Neural progenitor cell (in vitro differentiated cells): ENCODE measurements around the gene ZRANB3. TPM values are rescaled to one million over a fixed set of nuclear protein-coding genes. Genes with fewer than 3 reads are reported as not detected.

Source experiments
- DNase-seq: peaks from one replicate; pipeline ENCODE4 v3.0.0-alpha.2; 2016; ENCODE audit warnings: low spot score
- H2AFZ ChIP-seq: fragments of 200-600 bp; sonication (generic); replicated peaks from 2 replicates; pipeline ENCODE4 v1.6.1; 2016; ENCODE audit warnings: antibody characterized with exemption
- H3F3A ChIP-seq: fragments of 200-600 bp; sonication (generic); 2 replicates; pipeline ENCODE4 v1.6.1; 2016; ENCODE audit warnings: antibody characterized with exemption, low read depth
- H3K27ac ChIP-seq: fragments of 200-600 bp; sonication (generic); 2 replicates; pipeline ENCODE4 v1.5.1; 2016; ENCODE audit warnings: mild to moderate bottlenecking
- H3K27me3 ChIP-seq: fragments of 200-600 bp; sonication (generic); 2 replicates; pipeline ENCODE4 v1.6.1; 2016; ENCODE audit warnings: mild to moderate bottlenecking, moderate library complexity
- H3K36me3 ChIP-seq: fragments of 200-600 bp; sonication (generic); 2 replicates; pipeline ENCODE4 v1.5.1; 2016
- H3K4me1 ChIP-seq: fragments of 200-600 bp; sonication (generic); 2 replicates; pipeline ENCODE4 v1.6.1; 2016; ENCODE audit warnings: mixed run types
- H3K4me2 ChIP-seq: fragments of 200-600 bp; sonication (generic); 2 replicates; pipeline ENCODE4 v1.6.1; 2016
- H3K4me3 ChIP-seq: fragments of 200-600 bp; sonication (generic); 2 replicates; pipeline ENCODE4 v1.5.1; 2016
- H3K79me2 ChIP-seq: fragments of 200-600 bp; sonication (generic); 2 replicates; pipeline ENCODE4 v1.6.1; 2016; ENCODE audit warnings: low read depth
- H3K9ac ChIP-seq: fragments of 200-600 bp; sonication (generic); 2 replicates; pipeline ENCODE4 v1.6.1; 2016
- H3K9me3 ChIP-seq: fragments of 200-600 bp; sonication (generic); 2 replicates; pipeline ENCODE4 v1.5.1; 2016; ENCODE audit warnings: low read depth
- H4K20me1 ChIP-seq: fragments of 200-600 bp; sonication (generic); 2 replicates; pipeline ENCODE4 v1.6.1; 2016; ENCODE audit warnings: low read depth
- H3K27ac Mint-ChIP-seq: 3 replicates; pipeline ENCODE4 v1.8.0; 2021; ENCODE audit warnings: mixed read lengths
- H3K27me3 Mint-ChIP-seq: 2 replicates; pipeline ENCODE4 v1.8.0; 2022; ENCODE audit warnings: low read depth, mild to moderate bottlenecking, inconsistent platforms, moderate library complexity, mixed read lengths; ENCODE audit not compliant: insufficient read depth
- H3K36me3 Mint-ChIP-seq: 3 replicates; pipeline ENCODE4 v1.8.0; 2021; ENCODE audit warnings: mixed read lengths
- H3K4me1 Mint-ChIP-seq: 3 replicates; pipeline ENCODE4 v1.8.0; 2021; ENCODE audit warnings: mixed read lengths
- H3K4me3 Mint-ChIP-seq: 3 replicates; pipeline ENCODE4 v1.8.0; 2021; ENCODE audit warnings: mild to moderate bottlenecking, moderate library complexity, mixed read lengths
- H3K9me3 Mint-ChIP-seq: 3 replicates; pipeline ENCODE4 v1.8.0; 2020; ENCODE audit warnings: mixed read lengths
- EZH2 ChIP-seq: fragments of 200-600 bp; sonication (generic); IDR thresholded peaks from 2 replicates; pipeline ENCODE4 v1.6.1; 2017; ENCODE audit warnings: antibody characterized with exemption, mild to moderate bottlenecking, moderate library complexity
- EZH2phosphoT487 ChIP-seq: fragments of 200-600 bp; sonication (generic); IDR thresholded peaks from 2 replicates; pipeline ENCODE4 v1.6.1; 2017; ENCODE audit warnings: antibody characterized with exemption
- total RNA-seq: library from RNA; depleted of rRNA; stranded (reverse); fragments of >200 nt; gene quantifications from 2 replicates; pipeline ENCODE4 v1.2.3, GENCODE V29; 2015; ENCODE audit warnings: low replicate concordance
- TF ChIP-seq, protein P1 (sequence below): fragments of 200-600 bp; sonication (generic); IDR thresholded peaks from 2 replicates; pipeline ENCODE4 v1.5.1; 2017; ENCODE audit warnings: antibody characterized with exemption, mild to moderate bottlenecking

ZRANB3 gene
- total RNA-seq, 1 donor from 2014 or later, result 35.9 TPM

DNA sequence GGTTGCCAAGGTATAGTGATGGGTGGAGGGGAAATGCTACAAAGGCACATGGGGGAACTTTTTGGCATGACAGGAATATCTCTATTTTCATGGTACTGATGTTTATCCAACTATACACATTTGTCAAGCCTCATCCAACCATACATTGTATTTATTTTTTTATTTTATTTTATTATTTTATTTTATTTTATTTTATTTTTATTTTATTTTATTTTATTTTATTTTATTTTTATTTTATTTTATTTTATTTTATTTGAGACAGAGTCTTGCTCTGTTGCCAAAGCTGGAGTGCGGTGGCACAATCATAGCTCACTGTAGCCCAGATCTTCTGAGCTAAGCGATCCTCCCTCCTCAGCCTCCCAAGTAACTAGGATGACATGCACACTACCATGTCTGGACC lies 219.1 kb downstream of the ZRANB3 start:
- Histone ChIP-seq H3K9me3 (no peaks in the 10 kb centered on the region), H3K4me1 (no peaks in the 10 kb centered on the region), H2AFZ (no peak overlapping the region), H3K79me2 (no peaks in the 10 kb centered on the region), H3K27ac (no peak overlapping the region), H3K27me3 (no peaks in the 10 kb centered on the region), H3K4me3 (no peak overlapping the region), H4K20me1 (no peaks in the 10 kb centered on the region), H3K9ac (no peak overlapping the region), H3K36me3 (no peaks in the 10 kb centered on the region), H3F3A (no peaks in the 10 kb centered on the region), H3K4me2 (no peak overlapping the region)
- H3K4me3 Mint-ChIP-seq, result no peak overlapping the region
- H3K4me1 Mint-ChIP-seq, result peaks cover 4% of the 10 kb centered on the region
- peaks cover 6% of the 10 kb centered on the region for H3K9me3 Mint-ChIP-seq
- TF ChIP-seq EZH2, result no peak
- peaks cover 4% of the 10 kb centered on the region for H3K27me3 Mint-ChIP-seq
- no peak for DNase-seq
- H3K36me3 Mint-ChIP-seq, result peaks cover 12% of the 10 kb centered on the region
- no peak overlapping the region for H3K27ac Mint-ChIP-seq

DNA sequence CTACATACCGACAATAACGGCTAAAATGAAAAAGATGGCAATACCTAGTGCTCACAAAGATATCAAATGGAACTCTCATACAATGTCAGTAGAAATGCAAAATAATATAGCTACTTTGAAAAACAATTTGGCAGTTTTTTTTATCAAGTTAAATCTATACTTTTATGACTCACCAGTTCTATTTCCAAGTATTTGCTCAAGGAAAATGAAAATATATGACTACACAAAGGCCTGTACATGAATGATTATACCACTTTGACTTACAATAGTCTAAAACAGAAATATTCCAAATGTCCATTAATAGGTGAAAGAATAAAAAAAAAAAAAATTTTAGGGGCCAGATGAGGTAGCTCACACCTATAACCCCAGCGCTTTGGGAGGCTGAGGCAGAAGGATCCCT lies 219.8 kb downstream of the ZRANB3 start:
- Histone ChIP-seq H3K4me2 (no peak overlapping the region), H3K36me3 (no peaks in the 10 kb centered on the region), H3K27me3 (no peaks in the 10 kb centered on the region), H3K27ac (no peak overlapping the region), H3F3A (no peaks in the 10 kb centered on the region), H3K9me3 (no peaks in the 10 kb centered on the region), H4K20me1 (no peaks in the 10 kb centered on the region), H3K4me3 (no peak overlapping the region), H3K4me1 (no peaks in the 10 kb centered on the region), H3K9ac (no peak overlapping the region), H2AFZ (no peak overlapping the region), H3K79me2 (no peaks in the 10 kb centered on the region)
- Mint-ChIP-seq H3K9me3 (peaks cover 6% of the 10 kb centered on the region), H3K4me1 (peaks cover 4% of the 10 kb centered on the region), H3K27ac (no peak overlapping the region), H3K36me3 (peaks cover 12% of the 10 kb centered on the region), H3K27me3 (peaks cover 4% of the 10 kb centered on the region), H3K4me3 (no peak overlapping the region)
- no peak for TF ChIP-seq EZH2
- TF ChIP-seq, protein P1, sequence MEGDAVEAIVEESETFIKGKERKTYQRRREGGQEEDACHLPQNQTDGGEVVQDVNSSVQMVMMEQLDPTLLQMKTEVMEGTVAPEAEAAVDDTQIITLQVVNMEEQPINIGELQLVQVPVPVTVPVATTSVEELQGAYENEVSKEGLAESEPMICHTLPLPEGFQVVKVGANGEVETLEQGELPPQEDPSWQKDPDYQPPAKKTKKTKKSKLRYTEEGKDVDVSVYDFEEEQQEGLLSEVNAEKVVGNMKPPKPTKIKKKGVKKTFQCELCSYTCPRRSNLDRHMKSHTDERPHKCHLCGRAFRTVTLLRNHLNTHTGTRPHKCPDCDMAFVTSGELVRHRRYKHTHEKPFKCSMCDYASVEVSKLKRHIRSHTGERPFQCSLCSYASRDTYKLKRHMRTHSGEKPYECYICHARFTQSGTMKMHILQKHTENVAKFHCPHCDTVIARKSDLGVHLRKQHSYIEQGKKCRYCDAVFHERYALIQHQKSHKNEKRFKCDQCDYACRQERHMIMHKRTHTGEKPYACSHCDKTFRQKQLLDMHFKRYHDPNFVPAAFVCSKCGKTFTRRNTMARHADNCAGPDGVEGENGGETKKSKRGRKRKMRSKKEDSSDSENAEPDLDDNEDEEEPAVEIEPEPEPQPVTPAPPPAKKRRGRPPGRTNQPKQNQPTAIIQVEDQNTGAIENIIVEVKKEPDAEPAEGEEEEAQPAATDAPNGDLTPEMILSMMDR, result no peak
- TF ChIP-seq EZH2phosphoT487, result no peak
- no peak for DNase-seq

DNA sequence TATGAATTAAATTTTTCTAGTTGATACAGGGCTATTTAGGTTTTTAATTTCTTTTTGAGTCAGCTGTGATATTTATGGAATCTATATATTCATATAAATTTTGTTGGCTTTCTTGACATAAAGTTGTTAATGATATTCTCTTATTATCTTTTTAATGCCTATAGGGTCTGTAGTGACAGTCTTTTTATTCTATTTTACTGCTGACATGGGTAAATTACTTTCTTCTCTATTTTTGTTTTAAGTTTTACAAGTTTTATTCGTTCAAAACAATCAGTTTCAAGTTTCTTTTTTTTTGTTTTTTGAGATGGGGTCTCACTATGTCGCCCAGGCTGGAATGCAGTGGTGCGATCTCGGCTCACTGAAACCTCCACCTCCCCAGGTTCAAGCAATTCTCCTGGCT lies 226.3 kb downstream of the ZRANB3 start:
- Mint-ChIP-seq H3K4me3 (no peak overlapping the region), H3K9me3 (peaks cover 8% of the 10 kb centered on the region), H3K27me3 (peaks cover 4% of the 10 kb centered on the region), H3K36me3 (peaks cover 10% of the 10 kb centered on the region), H3K4me1 (peaks cover 4% of the 10 kb centered on the region), H3K27ac (no peak overlapping the region)
- Histone ChIP-seq H3K9me3 (no peaks in the 10 kb centered on the region), H3K79me2 (no peaks in the 10 kb centered on the region), H2AFZ (no peak overlapping the region), H3K36me3 (peaks cover 4% of the 10 kb centered on the region), H3K27ac (no peak overlapping the region), H3K4me3 (no peak overlapping the region), H3K27me3 (no peaks in the 10 kb centered on the region), H3K9ac (no peak overlapping the region), H4K20me1 (no peaks in the 10 kb centered on the region), H3F3A (no peaks in the 10 kb centered on the region), H3K4me2 (no peak overlapping the region), H3K4me1 (no peaks in the 10 kb centered on the region)
- TF ChIP-seq, protein P1, result no peak
- TF ChIP-seq EZH2phosphoT487 (no peak), EZH2 (no peak)
- no peak for DNase-seq

DNA sequence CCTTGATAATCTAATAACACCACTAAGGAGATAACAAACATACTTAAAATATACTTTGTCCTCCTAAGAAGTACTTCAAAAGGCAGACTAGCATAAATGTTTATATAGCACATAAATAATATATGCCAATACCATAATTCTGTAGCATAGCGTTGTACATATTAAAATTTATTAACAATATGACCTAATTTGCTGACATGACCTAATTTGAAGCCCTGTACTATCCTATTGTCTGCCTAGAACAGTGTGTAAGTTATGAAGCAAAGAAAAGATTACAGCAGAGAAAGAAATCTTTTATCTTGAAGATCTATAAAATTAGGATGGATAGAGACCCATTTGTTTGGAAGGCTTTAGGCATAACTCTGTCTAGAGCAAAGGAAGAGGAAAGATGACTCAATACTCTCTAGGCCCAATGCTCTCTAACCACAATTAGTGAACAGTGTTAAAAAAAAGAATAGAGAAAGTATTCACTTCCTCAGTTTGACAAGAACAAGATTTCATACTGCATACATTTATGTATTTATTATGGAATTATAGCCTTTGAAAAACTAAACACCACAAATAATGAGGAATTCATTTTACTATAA lies 231.3 kb downstream of the ZRANB3 start:
- H3K36me3 Mint-ChIP-seq, result peaks cover 19% of the 10 kb centered on the region
- Histone ChIP-seq H3K79me2 (no peaks in the 10 kb centered on the region), H3K4me1 (no peaks in the 10 kb centered on the region), H3K4me2 (no peak overlapping the region), H3K9ac (no peak overlapping the region), H3F3A (no peaks in the 10 kb centered on the region), H3K36me3 (no peaks in the 10 kb centered on the region), H3K9me3 (peaks cover 7% of the 10 kb centered on the region), H3K27ac (no peak overlapping the region), H3K4me3 (no peak overlapping the region), H2AFZ (no peak overlapping the region), H3K27me3 (no peaks in the 10 kb centered on the region), H4K20me1 (no peaks in the 10 kb centered on the region)
- H3K9me3 Mint-ChIP-seq, result peaks cover 25% of the 10 kb centered on the region
- DNase-seq, result no peak
- TF ChIP-seq EZH2 (no peak), EZH2phosphoT487 (no peak)
- TF ChIP-seq, protein P1, result no peak
- no peak overlapping the region for H3K4me3 Mint-ChIP-seq
- H3K4me1 Mint-ChIP-seq, result no peaks in the 10 kb centered on the region
- peaks cover under 1% of the 10 kb centered on the region for H3K27me3 Mint-ChIP-seq
- H3K27ac Mint-ChIP-seq, result no peak overlapping the region
